Posterior cingulate gyrus (tissue), 11 donors: Measurements from ENCODE around the gene CRACR2B.

Source experiments
- DNase-seq, 10 donors: peaks; one replicate each; pipeline versions ENCODE4 v3.0.0 to v3.0.0-alpha.2; 2020 to 2021; ENCODE audit warnings: mixed read lengths in 3 of 10
- intact Hi-C: fragments of 100-400 bp; cut with DNase I; formaldehyde crosslinking; loops from one replicate; pipeline ENCODE4 v1.15.1; 2023

Gene CRACR2B

DNA sequence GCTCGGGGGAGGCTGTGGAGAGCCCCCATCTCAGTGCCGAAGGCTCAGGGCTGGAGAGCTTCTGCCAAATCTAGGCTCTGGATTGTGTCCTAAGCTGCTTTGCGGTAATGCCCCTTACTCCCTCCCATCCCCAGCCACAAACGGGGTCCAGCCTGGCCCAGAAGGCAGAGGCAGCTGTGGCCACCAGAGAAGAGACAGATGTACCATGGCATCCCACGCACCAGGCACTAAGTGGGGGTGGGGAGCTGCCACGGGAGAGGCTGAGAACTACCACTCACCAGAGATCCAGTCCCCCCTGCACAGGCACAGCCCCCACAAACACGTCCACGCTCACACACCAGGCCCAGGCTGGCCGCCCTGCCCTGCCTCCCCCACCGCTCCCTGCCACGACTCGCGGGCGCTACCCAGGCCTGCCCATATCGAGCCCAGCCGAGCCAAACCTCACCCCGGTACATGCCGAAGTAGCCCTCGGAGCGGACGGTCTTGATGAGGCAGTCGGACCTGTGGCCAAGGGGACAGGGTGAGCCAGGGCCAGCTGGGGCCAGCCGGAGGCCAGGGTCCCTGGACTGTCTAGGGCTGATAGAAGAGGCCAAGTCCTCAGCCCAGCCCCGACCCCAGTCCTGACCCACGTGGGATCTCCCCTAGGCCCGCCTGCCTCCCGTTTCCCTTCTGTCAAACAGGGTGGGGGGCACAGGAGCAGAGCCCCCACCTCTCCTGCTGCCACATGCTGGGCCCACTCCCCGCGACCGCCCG lies 33.5 kb upstream of the CRACR2B start:
- peak in 1 of 10 donors; percentile 86 for DNase-seq

DNA sequence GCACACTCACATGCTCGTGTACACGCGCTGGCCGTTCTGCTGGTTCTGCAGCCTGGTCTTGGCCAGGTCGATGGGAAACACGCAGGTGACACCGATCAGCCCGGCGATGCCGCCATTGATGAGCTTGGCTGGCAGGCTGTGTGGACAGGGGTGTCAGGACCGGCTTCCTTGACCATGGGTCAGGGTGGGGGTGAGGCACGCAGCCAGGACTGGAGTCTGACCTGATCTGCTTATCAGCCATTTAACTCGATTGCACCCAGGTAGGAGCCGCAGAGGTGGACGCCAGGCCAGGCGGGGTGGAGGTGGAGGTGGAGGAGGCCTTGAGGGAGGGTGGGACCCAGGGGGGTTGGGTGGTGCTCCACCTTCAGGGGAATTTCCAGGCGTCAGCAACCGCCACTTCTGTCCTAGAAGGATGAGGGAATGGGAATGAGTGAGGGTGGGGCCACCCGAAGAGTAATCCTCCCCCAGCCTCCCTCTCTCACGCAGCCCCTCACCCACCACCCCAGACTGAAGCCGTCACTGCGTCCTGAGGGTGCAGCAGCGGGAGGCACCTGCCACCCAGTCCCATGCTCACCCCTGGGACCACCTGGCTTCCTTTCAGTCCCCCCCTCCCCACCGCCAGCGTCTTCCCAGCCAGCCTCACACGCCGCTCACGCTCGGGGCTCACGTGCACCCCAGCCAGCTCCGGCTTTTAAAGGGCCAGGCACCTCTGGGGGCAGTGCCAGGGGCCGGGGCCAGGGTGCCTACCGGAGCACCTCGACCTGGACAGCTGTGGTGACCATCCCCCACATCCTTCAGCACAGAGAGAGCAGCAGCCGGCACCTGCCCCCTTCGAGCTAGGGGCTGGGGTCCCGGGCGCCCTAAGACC lies 32.7 kb upstream of the CRACR2B start:
- intact Hi-C loops, result no loop called here
- DNase-seq, result peak in 2 of 10 donors; percentile 91 to 93

More for the DNA sequence above, 33.5 kb upstream of the CRACR2B start:
- intact Hi-C loops, result no loop called here

DNA sequence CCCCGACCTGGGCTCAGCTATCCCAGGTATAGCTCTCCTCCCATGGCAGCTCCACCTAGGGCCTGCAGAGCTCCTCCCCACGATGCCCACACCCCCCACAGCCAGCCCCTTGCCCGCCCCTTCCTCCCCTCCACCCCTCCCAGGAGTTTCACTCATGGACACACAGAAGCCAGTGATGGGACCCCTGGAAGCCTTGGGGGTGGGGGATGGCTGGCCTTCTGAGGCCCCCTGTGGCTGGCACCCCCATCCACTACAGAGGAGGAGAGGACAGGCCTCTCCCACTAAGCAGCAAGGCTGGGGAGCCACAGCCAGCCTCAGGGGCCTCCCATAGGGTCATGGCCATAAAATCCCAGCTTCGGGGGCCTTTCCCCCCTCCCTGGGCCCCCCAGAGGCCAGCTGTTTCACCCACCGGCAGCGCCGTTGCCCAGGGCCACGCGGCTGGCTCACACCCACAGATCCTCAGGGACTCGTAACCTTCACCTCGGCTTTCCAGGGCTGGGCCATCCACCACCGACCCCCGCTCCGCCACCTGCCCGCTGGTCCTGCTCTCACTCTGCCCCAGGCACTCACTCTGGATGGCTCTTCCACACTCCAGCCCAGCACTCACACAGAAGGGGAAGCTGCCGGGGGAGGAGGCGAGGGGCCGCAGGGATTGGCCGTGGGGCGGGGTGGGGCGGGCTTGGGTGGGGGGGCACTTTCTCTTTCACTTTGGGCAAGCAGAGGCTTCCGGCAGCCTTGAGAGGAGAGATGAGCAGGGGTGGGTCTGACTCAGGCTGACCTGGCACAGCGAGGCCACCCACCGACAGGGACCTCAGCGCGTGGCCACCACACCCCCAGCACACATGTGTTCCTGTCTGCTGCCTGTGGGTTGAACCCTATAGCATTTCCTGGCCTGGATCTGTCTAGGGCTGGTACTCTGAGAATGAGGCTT lies 31.8 kb upstream of the CRACR2B start:
- intact Hi-C loops, result no loop called here

DNA sequence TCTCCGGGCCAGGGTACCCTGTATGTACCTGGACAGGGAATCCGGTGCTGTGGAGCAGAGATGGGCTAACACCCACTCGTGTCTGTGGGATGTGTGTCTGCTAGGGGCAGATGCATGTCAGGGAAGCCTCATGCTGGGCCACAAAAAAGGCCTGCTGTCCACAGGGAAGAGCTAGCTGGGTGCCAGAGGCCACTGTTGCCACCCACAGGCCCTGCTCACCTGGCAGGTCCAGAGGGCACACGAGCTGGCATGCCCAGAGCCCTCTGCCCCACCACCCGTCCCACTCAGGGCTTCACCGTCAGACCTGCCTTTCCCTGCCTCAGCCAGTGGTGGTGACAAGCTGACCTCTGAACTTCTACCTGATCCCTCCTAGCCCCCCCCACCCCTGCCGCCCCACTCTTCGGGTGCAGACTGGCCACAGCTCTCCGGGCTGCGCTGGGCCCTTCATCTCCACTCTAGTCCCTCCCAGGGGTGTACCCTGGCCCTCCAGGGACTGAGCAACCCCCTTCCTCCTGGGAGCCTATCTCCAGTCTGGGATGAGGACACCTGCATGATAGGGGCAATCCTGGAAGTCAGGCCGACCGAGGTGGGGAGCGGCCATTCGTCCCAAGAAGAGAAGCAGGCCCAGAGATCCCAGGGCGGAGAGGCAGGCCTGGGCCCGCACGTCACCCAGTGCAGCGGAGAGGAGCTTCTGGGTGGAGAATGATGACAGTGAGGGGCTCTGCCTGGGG lies 31.0 kb upstream of the CRACR2B start:
- intact Hi-C loops, result no loop called here
- DNase-seq, result no peak

More for the DNA sequence above, 31.8 kb upstream of the CRACR2B start:
- DNase-seq, result peak in 3 of 10 donors; percentile 41 to 78 (median 48)

DNA sequence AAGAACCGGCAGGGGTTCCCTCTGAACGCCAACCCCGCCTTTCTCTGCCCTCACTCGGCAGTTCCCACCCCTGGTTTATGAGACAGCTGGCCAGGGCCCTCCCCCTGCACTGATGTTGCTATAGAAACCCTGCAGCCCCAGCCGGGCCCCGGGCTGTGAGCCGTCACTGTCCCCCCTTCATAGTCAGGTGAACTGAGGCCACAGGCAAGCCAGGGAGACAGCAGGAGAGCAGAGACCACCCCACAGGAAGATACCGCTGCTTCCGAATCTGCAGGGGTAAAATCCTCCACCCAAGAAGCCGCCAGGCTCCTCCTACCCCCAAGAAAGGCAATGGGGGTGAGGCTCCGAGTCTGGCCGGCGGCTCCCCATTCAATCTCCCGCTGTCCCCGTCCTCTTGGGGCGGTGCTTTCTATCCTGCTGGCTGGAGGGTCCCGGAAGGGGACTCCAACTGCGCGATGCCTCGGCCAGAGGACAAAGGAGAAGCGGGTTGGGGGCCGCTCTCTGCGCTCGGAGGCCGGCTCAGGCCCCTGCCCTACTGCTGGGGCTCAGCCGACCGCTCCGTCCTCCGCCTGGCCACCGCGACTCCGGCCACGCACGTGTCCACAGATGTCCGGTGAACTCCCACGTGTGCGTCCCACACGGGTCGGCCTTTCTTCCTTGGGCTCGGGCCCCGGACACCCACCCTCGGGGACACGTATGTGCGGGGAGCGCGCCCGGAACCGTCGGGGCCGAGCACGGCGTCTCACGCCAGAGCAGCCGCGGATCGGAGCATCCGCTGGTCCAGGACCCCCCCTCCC lies 30.2 kb upstream of the CRACR2B start:
- intact Hi-C loops, result no loop called here
- peak in 9 of 10 donors; percentile 56 to 96 (median 78) for DNase-seq

DNA sequence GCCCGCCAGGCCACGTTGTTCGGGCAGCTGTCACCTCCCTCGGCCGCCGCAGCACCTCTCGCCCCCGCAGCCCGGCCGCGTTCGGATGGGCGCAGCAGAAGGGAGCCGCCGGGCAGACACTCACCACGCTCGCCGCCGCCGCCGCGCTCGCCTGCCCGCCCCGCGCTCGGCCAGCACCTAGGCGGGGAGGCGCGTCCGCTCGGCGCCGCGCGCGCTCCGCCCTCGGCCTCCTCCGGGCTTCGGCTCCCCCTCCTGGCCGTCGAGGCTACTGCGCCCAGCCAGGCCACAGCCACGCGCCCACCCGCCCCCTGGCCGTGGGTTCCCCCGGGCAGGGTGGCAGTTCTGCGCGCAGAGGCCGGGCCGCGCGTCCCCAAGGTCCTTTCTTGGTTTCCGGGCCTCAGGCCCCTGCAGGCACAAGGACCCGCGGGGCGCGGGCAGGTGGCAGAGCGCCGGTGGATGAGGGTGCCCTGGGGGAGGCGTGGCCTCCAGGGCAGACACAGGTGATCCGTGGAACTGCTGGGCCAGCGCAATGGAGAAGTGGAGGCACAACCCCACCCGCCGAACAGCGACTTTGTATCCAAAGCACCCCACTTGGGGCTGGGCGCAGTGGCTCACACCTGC lies 29.5 kb upstream of the CRACR2B start, which contains the start of gene SLC25A22:
Gene SLC25A22, minus strand, starts transcription at position 189 of the 621 bp plus-strand sequence. CDS start 3,275 bp downstream, outside the sequence.
- peak; percentile 64 to 97 (median 75) for DNase-seq
- intact Hi-C loops, result no loop called here

DNA sequence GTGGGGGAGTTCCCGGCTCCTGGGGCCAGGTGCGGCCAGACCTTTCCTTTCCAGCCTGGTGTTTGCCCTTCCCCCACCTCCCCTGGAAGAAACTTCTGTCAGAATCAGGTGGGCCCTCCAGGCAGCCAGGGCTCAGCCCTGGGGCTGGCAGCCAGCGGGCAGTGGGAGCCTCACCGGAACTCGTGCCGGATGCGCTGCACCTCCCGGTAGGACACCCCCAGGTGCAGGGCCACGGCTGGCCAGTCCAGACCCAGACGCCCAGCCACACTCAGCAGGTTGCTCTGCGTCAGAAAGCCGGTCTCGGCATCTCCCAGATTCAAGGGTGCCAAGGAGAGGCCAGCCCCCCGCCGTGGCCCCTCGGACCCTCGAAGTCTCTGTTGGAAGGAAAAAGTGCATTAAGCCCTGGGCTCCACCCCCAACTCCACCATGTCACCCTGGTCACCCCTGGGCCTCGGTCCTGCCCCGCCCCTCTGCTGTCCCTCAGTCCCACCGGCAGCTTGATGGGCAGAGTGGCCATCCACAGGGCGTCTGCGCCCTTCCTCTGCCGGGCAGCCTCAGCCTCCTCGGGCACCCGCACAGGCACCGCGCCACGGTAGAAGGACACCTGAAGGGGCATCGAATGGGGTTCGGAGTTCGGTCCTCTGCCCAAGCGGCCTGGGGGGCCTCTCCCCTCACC lies 27.9 kb upstream of the CRACR2B start:
- no peak for DNase-seq
- intact Hi-C loops, result no loop called here

DNA sequence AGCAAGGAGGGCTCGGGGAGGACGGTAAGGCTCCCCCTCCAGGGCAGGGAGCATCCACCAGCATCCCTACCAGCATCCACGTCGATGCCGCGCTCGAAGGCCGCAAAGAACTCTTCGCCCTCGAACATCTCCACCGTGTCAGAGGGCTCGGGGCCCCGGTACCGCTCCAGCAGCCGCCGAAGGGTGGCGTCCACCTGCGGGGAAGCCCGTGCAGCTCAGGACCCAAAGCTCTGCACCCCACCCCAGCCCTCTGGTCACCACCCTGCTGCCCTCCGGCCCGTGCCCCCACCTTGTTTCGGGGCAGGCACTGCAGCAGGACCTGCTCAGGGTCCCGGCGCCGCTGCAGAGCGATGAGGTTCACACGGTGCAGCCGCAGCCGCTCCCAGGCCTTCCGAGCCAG lies 27.2 kb upstream of the CRACR2B start:
- no peak for DNase-seq
- intact Hi-C loops, result no loop called here

DNA sequence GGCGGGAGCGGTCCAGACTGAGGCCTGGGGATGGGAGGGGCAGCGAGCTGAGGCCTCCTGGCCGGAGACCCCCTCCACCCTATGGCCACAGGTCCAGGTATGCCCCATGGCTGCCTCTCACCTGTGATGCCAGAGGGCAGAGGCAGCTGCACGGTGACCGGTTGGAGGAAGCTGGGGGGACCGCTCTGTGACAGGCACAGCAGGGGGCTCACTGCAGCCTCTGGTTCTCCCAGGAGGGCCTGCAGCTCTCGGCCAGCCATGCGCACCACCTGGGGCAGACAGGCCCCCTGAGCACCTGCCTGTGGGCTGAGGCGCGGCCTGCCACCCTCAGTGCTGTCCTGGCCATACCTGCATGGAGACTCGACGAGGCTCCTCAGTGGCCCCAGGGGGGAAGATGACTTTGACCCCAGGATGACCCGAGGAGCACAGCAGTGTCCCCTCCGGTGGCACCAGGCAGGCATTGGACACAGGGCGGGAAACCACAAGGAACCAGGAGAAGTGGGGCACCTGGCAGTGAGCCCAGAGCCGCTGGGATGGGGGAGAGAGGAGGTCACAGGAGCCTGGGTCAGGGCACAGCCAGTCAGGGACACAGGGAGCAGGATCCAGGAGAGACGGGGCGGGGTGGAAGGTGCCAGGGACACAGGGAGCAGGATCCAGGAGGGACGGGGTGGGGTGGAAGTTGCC lies 26.5 kb upstream of the CRACR2B start:
- intact Hi-C loops, result no loop called here
- DNase-seq, result no peak

DNA sequence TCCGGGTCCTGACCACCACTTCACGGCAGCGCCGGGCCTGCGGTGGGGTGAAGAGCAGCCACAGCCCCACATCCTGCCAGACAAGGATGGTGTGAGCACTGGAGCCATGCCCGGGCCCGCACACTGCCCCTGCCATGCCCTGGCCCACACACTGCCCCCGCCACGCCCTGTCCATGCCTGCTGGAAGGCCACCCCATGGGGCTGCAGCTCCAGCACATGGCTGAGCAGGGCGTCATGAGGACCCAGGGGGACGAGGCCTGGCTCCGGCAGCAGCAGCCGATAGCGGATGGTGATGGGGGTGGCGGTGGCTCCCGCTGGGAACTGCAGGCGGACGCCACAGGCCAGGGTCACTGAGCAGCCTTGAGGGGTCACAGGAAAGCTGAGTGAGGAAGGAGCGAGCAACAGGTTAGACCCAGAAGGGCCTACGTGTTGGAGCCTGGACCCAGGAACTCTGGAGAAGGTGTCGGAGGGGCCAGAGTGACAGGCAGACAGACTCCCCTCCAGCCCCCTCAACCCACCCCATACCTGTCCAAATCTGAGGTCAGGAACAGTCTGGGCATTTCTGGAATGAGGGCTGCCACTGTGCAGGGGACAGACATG lies 25.6 kb upstream of the CRACR2B start:
- intact Hi-C loops, result no loop called here
- DNase-seq, result no peak

DNA sequence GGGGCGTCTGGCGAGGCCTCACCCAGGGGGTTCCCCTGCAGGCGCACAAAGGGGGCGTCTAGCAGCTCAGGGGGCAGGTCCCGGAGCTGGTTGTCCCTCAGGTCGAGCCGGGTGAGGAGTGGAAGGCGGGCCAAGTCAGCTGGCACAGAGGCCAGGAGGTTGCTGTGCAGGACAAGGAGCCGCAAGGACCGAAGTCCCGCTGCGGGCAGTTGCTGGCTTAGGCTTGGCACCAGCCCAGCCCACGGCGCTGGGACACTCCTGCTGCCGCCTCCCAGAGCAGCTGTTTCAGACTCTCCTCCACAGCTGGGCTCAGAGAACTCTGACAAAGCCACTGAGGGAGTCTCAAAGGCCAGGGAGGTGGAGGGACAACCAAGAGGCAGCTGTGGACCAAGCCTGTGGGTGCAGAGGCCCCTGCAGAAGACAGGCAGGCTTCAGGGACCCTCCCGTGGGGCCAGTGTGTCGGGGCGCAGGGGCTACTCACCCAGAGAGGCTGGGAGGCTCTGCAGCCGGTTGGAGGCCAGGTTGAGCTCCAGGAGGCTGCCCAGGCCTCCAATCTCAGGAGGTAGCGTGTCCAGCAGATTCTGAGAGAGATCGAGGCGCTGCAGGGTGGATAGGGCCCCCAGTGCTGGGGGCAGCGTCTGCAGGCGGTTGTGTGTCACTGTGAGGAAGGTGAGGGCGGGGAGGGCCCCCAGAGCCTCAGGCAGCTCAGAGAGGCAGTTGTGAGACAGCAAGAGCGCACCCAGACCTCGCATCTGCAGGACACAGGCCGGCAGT lies 24.8 kb upstream of the CRACR2B start:
- intact Hi-C loops, result no loop called here
- no peak for DNase-seq

DNA sequence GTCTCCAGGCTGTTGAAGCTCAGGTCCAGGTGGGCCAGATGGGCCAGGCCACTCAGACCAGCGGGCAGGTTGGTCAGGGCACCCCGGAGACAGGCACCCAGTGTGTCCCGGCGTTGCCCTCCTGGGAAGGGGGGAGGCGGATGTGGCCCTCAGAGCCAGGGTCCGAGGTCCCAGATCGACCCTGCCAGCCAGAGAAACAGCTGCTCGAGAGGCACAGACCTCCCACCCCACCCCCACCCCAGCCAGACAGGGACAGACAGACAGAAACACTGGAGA lies 24.3 kb upstream of the CRACR2B start:
- intact Hi-C loops, result no loop called here

DNA sequence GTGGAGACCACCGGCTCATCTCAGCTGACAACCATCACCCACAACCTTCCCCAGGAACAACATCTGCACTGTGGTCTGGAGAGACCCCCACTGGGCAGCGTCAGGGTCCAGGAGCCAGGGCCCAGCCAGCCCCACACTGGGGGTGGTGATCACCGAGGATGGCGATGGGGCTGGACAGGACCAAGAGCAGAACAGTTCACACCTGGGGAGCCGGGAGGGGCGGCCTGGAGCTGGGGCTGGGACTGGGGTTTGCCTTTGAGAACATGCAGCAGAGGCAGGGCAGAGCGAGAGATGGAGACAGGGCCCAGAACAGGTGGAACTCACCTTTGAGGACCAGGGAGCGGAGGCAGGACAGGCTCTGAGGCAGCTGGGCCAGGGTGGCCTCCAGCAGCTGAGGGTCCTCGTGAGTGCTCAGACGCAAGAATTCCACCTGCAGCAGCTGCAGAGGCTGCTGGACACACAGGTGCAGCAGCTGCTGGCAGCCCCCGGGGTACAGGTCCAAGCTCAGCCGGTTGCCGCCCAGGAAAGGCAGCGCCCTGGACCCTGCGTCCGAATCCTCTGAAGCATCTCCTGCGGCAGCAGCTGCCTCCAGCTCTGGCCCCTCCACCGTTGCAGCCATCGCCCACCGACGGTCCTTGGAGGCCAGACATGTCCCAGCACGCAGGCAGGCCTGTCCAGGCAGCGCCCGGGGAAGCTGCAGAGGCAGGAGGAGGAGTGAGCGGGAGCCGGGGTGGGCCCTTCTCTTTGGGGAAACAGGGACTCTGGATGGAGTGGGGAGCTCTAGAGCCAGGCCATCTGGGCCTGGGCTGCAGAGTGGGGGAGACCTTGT lies 23.7 kb upstream of the CRACR2B start:
- no peak for DNase-seq
- intact Hi-C loops, result no loop called here

More for the DNA sequence above, 24.3 kb upstream of the CRACR2B start:
- no peak for DNase-seq

DNA sequence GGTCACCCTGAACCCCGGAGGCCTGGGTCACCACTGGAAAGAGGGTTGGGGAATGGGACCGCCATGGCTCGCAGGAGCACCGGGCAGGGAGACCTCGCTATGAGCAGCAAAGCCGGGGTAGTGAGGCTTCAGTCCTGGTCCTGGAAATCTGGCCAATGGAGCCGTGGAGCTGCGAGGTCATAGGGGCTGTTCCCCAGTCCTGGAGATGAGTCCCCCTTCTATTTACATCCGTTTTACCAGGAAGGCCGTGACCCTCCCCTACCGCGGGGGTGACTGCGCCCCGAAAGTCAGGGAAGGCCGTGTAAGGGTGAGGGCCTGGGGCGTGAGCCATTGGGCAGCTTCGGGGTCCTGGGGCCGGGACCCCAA lies 23.1 kb upstream of the CRACR2B start:
- DNase-seq, result no peak
- intact Hi-C loops, result no loop called here

DNA sequence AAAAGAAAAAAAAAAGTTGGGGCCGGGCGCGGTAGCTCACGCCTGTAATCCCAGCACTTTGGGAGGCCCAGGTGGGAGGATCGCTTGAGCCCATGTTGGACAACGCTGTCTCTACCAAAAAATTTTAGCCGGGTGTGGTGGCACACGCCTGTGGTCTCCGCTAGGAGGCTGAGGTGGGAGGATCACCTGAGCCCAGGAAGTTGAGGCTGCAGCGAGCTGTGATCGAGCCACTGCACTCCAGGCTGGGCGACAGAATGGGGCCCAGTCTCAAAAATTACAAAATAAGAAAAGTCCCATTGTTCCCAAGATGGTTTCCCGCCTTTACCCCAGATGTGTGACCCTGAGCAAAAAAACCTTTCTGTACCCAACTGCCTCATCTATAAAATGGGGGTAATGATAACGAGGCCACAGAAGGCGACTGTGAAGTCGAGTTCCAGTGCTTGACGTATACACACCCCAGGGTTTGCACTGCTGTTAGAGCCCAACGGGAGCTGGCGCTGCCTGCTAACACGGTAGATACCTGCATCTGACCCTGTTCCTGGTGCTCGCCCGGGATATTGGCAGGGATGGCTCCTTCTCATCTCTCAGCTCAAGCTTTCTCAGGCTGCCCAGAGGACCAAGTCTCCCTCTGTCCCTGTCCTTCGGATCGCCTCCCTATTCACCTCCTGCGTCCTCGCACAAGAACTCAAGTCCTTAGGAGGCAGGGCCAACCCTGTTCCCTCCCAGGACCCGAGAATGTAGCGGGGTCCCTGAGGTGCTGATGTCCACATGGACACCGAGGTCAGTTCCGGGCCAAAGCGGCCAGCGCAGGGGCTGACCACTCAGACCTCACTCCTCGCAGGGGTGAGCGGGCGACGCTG lies 19.1 kb upstream of the CRACR2B start:
- intact Hi-C loops, result no loop called here
- DNase-seq, result peak in 1 of 10 donors; percentile 66
